ENCODE data around the gene ZNF516. TPM values are rescaled to one million over a fixed set of nuclear protein-coding genes. Genes with fewer than 3 reads are reported as not detected.

The ZNF516 gene
- total and polyA plus RNA-seq, 10 of the 15 experiments (the other 5 are each of a cell fraction or from before 2014, with no cell fraction given): 2.0 to 32.0 (median 8.3) TPM

GRCh38 chr18:76484749-76485387 is 10.2 kb downstream of the ZNF516 start (continued):
- TF ChIP-seq TCF3 (IDR thresholded peaks at IDR 0.05; ENCODE audit: borderline replicate concordance, insufficient read depth, low read depth, low read length) (no peak), TCF12 (IDR thresholded peaks at IDR 0.05; ENCODE audit: low read depth, low read length) (no peak), RELA (IDR thresholded peaks at IDR 0.05; ENCODE audit: borderline replicate concordance, partially characterized antibody) (no peak), HSF1 (IDR thresholded peaks at IDR 0.05; ENCODE audit: low read depth, low read length) (no peak), JUNB (IDR thresholded peaks at IDR 0.05) (peak; percentile 60), MXI1 (IDR thresholded peaks at IDR 0.05; ENCODE audit: low read depth, low read length) (peak; percentile 48; the same call in 1 of the 2 replicates), FOXK2 (IDR thresholded peaks at IDR 0.05) (no peak), MEF2A (IDR thresholded peaks at IDR 0.05; ENCODE audit: insufficient read depth, low read depth, low read length) (peak; percentile 67; the same call in 1 of the 2 replicates), ZBTB11 (CRISPR knock-in tag; IDR thresholded peaks at IDR 0.05) (no peak), CBX3 (IDR thresholded peaks at IDR 0.05; ENCODE audit: borderline replicate concordance, low read depth) (no peak), TARDBP (IDR thresholded peaks at IDR 0.05; ENCODE audit: borderline replicate concordance) (no peak), GATAD2B (conservative IDR thresholded peaks at IDR 0.05; ENCODE audit: low read depth) (no peak)
- TF ChIP-seq, protein P1, sequence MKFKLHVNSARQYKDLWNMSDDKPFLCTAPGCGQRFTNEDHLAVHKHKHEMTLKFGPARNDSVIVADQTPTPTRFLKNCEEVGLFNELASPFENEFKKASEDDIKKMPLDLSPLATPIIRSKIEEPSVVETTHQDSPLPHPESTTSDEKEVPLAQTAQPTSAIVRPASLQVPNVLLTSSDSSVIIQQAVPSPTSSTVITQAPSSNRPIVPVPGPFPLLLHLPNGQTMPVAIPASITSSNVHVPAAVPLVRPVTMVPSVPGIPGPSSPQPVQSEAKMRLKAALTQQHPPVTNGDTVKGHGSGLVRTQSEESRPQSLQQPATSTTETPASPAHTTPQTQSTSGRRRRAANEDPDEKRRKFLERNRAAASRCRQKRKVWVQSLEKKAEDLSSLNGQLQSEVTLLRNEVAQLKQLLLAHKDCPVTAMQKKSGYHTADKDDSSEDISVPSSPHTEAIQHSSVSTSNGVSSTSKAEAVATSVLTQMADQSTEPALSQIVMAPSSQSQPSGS (IDR thresholded peaks at IDR 0.05; ENCODE audit: low read length): no peak; the same call in 1 of the 2 replicates
- TF ChIP-seq, protein P2, sequence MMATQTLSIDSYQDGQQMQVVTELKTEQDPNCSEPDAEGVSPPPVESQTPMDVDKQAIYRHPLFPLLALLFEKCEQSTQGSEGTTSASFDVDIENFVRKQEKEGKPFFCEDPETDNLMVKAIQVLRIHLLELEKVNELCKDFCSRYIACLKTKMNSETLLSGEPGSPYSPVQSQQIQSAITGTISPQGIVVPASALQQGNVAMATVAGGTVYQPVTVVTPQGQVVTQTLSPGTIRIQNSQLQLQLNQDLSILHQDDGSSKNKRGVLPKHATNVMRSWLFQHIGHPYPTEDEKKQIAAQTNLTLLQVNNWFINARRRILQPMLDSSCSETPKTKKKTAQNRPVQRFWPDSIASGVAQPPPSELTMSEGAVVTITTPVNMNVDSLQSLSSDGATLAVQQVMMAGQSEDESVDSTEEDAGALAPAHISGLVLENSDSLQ (IDR thresholded peaks at IDR 0.05): no peak

Measured in GM12878 (cell line).